Stimulated activated naive CD4-positive, alpha-beta T cell treated with Interleukin-2 at 50 U/mL for 16 hours (primary cell): ENCODE data around the gene MEIKIN.
A peak's percentile ranks its signal among the peaks of the same experiment; 100 is the strongest.

Experiments used
- DNase-seq: peaks from one replicate; lab custom pipeline; 2025; lab: John Stamatoyannopoulos, UW

The MEIKIN gene, protein sequence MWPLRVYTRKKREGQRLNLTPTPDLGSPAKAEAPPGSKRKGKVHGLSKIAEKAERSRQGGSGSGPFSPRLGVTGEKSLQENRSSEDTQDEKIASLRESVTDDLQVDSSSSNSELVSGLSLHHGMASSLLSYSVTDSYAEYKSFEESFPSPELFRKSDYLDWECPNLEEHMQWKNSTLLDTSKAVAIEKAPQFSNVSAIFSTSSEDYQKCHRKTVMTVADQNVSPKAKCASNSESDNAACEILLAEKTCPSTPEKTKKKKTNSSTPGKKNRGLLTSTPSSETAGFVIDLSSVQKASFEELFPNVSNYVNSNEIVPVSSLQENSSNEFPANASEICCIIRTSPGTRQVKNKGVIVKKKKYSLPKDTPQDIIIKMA

DNA sequence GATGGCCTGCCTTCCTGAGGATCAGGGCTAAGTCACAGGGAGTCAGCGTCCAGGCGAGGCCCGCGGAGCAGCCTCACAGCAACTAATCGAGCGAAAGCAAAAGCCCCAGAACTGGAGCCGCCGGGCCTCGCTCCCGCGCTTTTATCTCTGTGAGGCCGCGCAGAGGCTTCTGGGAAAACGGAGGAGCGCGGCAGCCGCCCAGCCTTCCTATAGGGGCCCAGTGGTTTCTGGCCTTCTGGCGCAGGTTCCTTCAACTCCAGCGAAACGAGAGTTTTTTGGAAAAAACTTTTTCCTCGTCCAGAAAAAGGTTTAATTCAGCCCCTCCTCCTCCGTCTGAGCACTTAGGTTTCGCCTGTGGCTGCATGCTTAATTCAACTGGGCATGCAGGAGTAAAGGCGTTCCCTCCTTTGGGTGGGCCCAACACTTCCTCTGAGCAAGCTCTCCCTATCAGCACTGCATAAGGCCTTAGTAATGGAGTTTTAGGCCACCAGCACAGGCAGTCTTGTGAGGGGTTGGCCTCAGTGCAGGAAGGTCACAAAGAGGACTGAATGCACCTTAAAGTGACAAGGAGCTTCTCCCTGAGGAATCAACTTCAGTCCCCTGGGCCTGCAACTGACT lies at the start of gene MEIKIN:
Gene MEIKIN, minus strand, starts transcription at position 113 of the 618 bp plus-strand sequence. CDS start 158 bp downstream, outside the sequence.
- no peak for DNase-seq

DNA sequence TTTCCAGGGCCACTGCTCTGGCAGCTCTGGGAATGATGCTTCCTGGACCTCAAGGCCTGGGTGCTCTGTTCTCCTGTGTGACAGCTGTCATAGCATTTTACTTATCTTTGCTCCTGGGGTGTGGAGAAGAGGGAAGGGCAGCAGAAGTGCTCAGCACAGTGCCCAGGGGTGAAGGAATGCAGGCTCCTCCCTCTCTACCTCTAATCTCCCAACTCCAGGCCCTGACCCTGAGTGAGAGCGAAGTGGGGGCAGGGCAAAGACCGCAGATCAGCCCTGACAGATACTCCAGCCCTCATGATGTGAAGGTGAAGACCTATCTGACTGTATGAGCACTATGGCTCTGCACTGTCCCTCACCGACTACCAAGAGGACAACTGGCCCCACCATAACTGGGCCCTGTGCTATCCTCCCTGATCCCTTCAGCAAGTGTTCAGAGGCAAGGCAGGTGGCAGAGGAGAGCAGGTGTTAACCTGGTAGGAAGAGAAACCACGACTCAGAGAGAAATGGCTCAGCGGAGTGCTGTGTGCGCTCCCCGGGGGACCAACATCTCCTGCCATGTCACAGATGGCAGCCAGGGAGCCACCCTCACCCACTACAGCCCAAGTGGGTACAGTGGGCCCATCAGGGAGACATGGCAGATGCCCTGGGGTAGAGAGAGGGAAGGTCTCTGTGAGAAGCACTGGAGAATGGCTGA lies 49.2 kb upstream of the MEIKIN start:
- no peak for DNase-seq

DNA sequence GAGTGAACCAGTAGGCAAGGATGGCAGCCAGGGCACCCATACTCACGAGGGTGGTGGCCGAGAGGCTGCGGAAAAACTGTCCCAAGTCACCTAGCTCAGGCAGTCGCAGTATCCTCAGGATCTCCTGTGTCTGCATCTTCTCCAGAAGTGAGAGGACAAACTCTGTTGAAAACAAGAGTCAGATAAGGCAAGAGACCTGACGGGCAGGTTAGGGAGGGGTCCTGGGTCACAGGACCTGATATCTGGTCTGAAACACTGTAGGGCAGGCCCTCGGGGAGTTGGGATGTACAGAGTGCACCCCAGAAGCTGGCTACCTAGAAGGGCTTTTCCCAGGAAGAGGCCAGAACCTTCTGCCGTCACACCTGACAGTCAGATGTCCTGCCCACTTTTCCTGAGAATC lies 48.6 kb upstream of the MEIKIN start:
- DNase-seq, result no peak

DNA sequence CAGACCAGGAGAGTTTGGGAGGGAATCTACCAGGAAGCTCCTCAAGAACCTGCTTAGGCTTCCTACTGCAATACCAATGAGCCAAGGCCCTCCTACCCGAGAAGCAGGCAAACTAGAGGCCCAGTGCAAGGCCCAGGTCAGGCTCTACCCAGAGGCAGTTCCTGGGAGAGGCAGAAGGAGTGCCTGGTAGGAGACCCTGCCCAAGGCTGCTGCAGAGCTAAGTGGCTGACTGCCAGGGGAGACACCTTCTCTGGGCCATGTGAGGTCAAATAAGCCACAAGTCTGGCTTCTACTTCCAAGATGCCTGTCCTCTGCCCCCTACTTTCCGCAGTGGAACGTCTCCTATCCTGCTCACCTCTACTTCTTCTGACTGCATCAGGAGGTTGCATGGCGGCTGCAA lies 48.2 kb upstream of the MEIKIN start:
- no peak for DNase-seq

DNA sequence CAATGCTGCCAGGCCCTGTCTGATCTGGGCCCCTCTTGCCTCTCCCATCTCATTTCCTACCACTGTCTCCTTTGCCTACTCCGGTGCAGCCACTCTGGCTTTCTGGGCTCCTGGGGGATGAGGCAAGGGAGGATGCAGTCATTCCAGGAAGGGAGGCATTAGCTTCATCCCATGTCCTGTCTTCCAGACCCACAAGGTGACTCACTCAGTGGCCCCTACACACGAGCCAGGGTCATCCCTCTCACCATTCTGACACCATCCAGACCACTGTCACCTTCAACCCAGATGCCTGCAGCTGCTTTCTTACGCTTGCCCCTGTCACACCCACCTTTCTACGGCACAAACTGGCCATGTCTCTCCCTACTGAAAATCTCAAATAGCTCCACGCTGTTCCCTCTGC lies 46.9 kb upstream of the MEIKIN start:
- no peak for DNase-seq

DNA sequence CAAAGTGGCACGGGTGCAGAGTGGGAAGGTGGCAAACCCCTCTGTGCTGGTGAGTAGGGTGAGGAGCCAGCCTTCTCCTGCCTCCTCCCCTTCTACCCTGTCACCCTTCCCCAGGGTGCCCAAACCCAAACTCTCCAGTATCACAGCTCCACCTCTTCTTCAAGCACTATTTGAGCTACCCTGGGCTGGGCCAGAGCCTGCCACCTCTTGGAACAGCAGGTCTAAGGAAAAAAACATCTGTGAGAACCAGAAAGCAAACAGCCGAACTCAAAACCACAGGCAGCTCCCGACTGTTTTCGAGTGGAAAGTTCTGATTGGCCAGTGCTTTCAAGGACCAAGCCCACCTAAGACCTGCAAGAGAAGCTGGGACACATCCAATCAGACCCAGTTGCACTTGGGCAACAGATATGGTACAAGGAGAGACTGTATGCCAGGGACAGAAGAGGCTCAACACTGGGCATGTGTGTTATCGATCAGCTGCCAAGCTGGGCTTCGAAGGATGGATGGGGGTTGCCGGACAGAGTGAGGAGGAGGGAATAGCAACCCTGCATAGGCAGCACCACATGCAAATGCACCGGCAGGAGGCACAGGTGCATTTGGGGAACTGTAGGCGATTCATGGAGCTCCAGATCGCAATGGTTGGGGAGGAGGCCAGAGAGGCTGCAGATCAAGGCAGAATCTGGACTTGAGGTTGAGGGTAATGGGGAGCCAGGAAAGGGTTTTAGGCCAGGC lies 46.3 kb upstream of the MEIKIN start:
- DNase-seq, result no peak

DNA sequence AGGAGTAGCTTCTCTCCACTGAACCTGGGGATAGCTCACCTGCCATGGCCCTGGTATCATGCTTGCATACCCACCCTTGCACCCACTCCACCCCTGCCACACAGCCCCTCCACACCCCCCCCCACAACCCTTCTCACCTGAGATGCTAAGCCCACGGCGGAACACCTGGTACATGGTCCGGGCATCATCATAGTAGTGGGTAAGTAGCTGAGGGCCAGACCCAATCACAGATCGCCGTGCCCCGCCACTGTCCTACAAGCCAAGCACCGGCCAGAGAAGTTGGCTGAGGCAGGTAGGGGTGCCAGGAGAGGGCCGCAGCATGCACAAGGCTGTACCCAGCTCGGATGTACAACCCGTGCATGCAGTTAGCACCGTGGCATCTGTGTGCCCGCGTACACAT lies 45.3 kb upstream of the MEIKIN start:
- no peak for DNase-seq

DNA sequence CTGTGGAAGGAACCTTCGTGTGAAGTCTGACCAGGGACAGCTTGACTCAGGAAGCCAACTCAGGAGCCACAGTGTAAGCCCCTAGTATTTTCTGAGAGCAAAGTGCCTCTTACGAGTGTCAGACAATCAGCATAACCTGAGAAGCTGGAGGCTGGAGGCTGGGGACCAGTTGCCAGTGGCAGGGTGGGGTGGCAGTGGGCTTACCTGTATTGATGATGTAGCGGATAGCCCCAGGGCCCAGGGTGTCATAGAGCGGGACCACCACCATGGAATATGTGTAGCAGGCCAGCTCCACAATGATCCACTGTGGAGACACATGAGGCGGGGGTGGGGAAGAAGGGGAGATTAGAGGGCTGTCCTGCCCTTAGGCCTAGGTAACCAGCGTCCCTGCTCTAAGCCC lies 43.1 kb upstream of the MEIKIN start:
- DNase-seq, result no peak

DNA sequence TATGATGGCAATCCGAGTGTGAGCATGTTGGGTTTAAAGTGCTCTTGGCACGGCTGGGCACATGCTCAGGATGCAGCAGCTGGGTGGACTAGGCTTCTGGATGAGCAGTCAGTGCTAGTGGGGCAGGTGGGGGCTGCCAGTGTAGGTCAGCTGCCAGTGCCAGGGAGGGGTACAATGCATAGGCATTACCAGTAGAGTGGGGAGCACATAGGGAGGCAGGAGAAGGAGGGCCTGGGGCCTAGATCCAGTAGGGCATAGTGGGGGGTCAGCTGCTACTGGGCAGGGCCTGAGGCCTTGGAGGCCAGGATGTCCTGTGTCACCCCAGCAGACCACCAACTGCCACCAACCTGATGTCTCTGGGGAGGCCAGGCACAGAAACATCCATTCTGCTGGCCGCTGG lies 41.8 kb upstream of the MEIKIN start:
- no peak for DNase-seq

DNA sequence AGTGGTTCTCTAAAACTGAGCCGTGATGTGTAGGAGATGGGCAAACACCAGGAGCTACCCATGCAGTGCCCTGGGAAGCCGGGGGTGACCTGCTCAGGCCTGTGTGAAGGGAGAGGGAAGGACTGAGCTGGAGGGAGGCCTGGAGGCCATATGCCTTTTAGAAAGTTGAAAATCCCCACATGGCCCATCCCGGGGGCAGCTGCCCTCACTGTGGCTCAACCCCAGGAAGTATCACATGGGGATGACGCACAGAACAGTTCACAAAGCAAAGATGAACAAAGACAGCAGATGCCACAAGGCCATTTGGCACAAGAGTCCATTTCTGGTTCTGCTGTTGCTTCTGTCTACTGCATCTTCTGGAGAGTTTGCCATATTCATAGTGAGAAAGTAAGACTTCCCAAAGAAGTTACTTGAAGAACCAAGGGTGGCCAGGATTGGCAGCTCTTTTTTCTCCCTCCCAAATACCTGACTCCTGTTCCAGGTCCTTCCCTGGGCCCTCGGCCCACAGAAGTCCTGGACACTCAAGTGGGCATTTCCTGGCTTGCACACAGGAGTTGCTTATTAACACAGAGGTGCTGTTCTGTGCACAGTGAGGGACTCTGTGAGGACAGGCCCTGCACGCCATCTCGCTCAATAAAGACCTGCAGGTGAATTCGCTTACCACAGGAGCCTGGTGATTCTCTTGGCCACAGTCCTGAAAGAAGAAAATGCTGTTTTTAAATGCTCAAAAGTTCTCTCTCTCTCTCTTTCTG lies 40.9 kb upstream of the MEIKIN start:
- no peak for DNase-seq

DNA sequence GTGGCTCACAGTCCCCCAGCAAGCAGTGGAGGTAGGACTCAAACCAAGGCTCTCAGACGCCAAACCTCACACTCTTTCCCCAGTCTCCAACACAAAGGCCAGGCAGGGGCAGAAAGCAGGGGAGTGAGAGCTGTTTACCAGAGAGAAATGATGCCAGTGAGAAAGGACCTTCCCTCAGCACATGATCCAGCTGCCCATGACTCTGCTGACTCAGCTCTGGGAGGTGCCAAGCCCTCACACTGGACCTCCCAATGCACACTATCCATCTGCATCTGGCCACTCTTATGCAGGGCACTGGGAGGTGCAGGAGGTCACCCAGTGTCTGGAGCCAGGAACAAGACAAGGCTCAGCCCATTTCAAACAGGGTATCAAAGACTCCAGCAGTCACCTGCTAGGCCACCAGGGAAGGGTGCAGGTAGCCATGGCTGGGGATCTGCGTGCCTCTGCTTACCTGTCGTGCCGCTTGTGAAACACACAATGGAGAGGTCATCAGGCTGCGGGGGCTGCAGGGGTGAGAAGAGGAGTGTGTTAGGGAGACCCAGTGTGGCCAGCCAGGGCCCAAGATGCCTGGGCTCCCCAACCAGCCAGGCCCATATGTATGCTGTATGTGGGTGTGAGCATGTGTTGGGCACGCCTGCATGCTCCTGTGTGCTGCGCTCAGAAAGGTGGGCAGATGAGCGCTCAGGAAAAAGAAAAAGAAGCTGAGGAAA lies 39.6 kb upstream of the MEIKIN start:
- no peak for DNase-seq

DNA sequence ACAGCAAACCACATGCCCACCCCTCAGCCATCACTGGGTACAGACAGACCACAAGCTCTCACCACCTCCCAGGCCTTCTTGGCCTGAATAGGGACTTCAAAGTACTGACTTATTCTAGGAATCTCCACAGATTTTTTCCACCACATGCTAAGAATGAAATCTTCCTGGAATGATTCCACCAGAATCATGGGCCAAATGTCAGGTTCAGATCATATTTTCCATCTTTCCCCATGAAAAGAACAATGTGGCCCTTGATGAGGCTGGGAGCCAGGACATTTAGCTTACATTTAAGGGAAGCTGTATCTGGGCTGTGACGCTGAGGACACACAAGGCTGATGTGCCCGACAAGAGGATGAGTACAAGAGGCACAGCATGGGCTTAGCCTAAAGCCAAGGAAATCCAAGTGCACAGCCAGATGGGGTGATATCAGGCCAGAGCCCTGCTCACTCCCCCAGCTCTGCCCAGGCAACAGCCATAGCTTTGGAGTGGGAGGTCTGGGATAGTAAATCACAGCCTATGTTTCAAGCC lies 37.8 kb upstream of the MEIKIN start:
- DNase-seq, result no peak

DNA sequence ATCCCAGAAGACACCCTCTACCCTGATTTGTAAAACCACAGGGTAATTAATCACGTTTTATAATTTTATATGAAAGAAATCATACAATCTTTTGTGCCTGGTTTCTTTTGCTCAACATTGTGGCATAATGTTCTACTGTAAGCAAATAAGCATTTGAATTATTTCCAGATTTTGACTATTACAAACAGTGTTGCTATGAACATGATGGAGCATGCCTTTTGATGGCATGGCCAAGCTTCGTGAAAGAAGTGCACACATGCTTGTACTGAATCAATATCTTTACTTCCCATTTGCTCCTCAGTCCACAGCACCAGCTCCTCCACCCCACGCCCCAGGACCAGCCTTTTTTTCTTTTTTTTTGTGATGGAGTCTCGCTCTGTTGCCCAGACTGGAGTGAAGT lies 36.1 kb upstream of the MEIKIN start:
- DNase-seq, result no peak

DNA sequence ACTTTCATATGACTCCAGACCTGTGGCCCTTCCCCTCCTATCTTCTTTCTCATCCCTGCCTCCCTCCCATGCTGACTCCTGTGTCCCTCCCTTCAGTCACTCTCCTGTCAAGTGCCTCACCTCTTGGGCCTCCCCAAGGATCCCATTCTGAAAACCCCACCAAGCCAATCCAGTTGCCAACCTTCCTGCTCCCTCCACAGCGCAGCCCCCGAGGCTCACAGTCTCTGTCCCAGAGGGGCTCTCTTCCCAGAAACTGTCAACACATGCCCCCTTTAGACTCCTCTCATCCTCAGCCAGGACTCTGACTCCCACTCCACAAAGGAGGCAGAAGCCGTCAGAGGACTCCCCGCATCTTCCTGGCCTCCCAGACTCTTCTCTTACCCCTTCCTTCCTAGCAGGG lies 35.2 kb upstream of the MEIKIN start:
- no peak for DNase-seq

DNA sequence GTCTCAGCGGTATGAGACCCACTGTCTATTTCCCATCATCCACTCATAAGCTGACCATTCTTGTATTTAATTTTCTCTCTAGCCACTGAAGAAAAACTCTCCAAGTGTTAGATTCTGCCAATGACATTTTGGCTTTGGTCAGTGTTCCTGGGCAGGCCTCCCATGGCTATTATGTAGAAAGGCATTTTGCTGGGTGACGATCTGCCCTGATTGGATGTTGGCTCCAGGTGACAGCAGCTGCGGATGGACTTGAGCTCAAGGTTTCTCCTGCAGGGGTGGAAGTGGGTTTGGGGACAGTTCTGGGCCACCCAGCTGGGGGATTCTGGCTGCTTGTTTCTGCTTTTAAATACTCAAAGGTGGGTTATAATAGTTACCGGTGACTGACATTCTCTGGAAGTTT lies 34.4 kb upstream of the MEIKIN start:
- no peak for DNase-seq

DNA sequence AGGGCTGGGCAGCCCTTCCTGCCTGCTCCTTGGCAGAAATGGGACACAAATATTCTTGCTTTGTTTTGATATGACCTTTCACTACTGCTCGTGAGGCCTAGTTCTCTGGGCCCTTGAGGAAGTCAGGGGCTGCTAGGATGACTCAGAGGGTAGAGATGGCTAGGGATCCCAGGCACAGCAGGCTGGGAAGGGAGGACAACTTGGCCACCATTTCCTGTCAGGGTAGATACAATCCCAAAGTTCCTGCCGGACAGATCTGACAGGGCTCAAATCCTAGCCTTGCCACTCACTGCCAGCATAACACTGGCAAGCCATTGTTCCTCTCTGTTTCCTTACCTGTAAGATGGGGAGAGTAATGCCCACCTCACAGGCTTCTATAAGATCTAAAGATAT lies 31.7 kb upstream of the MEIKIN start:
- DNase-seq, result no peak

DNA sequence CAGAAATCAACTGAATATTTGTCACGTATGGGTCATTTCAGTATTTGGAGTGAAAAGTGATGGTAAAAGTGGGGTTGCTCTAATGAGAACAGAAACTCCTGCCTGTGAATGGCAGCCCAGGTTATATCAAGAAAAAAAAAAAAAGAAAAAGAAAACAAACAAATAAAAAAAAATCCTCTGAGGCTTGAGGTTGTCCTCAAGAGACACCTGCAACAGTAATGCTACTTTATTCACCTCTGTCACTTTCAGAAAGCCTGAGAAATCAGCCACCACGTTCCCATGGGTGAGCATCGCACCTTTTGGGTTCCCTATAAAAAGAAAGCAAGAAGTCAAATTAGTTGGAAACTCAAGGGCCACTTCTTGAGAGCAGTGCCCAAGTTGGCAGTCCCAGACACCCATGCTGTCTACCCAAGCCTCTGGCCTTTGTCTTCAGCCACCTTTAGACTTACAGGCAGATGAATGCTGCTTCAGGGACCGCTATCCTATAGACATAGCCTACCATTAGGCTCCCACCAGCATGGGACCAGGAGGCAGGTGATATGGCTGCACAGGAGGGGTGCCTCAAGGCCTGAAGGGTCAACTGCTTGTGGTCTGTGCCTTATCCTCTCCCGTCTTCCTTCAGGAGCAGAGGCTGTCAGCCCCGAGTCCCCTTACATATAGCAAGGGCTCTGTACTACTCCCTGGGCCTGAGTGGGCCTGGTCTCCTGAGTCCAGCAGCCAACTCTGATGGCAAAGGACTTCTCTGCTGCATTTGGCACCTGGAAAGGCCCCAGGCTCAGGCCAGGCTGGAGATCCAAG lies 31.1 kb upstream of the MEIKIN start:
- no peak for DNase-seq

DNA sequence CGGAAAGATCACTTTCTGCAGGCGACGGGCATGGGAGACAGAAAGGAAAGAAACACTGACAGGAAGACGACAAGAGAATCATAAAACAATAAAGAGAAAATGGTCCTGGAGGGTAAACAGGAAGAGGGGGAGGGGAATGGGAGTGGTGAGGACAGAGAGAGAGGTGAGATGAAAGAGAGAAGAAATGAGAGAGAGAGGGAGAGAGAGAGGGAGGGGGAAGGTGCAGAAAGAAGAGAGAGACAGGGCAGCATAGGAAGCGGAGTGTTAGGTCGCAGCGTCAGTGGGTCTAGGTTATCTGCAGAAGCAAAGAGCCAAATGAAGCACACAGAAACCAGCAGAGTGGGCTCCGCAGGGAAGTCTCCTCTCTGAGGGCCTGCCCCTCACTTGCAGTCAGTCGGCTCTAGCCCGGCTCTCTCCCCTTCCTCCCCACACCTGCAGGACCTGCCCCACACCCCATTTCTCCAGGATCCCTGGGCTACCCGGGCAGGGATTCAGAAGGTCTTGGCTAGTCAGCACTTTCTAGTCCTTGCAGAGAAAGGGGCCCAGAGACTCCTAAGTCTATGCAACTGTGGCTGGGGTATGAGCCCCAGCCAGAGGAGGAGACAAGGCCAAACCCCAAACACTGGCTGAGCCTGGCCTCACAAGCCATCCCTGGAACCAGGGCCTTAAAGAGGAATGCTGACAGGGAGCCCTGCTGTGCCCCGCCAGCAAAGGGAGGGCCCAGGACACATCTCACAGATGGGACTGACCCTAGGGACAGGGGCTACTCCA lies 29.7 kb upstream of the MEIKIN start:
- peak; percentile 9 for DNase-seq

DNA sequence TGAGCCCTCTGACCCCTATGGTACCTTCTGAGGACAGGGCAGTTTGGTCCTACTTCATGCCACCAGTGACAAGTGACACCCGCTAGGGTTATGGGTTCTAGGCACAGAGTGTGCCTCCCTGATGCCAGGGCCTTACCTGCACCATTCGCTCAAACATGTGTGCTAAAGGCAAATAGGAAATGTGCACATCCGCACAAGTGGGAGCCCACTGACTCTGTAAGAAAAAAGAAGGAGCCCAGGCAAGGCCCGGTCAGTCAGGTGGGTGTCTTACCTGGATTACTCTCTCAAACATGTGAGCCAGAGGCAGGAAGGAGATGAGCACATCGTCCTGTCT lies 29.1 kb upstream of the MEIKIN start:
- DNase-seq, result no peak
